GM21515 (cell line): Measurements from ENCODE around the gene SHLD1.
A peak's percentile ranks its signal among the peaks of the same experiment; 100 is the strongest.

Experiments
- ATAC-seq: cut with Tn5 transposase; IDR thresholded peaks from one replicate; pipeline ENCODE4 v1.9.1; 2021; ENCODE audit not compliant: unreplicated experiment

The SHLD1 gene

GRCh38 chr20:5844063-5844681 lies 94.0 kb downstream of the SHLD1 start:
- peak; percentile 65 for ATAC-seq

GRCh38 chr20:5845681-5846615 lies 95.7 kb downstream of the SHLD1 start:
- no peak for ATAC-seq

- no peak for ATAC-seq
Measured at GRCh38 chr20:5848711-5849505, 98.7 kb downstream of the SHLD1 start.

GRCh38 chr20:5855939-5856338 lies 105.7 kb downstream of the SHLD1 start:
- ATAC-seq, result no peak

GRCh38 chr20:5859608-5860007 lies 109.4 kb downstream of the SHLD1 start:
- ATAC-seq, result no peak

GRCh38 chr20:5862703-5863039 lies 112.5 kb downstream of the SHLD1 start:
- ATAC-seq, result no peak

GRCh38 chr20:5863040-5863833 lies 113.0 kb downstream of the SHLD1 start:
- ATAC-seq, result no peak

GRCh38 chr20:5864428-5864827 lies 114.2 kb downstream of the SHLD1 start:
- no peak for ATAC-seq

GRCh38 chr20:5864873-5865587 lies 114.8 kb downstream of the SHLD1 start:
- no peak for ATAC-seq

GRCh38 chr20:5865604-5866003 lies 115.4 kb downstream of the SHLD1 start:
- no peak for ATAC-seq

GRCh38 chr20:5870568-5870981 lies 120.4 kb downstream of the SHLD1 start:
- no peak for ATAC-seq

GRCh38 chr20:5871459-5872410 lies 121.5 kb downstream of the SHLD1 start:
- no peak for ATAC-seq

GRCh38 chr20:5877128-5877527 lies 126.9 kb downstream of the SHLD1 start:
- ATAC-seq, result no peak

- ATAC-seq, result no peak
Measured at GRCh38 chr20:5880326-5880725, 130.1 kb downstream of the SHLD1 start.

GRCh38 chr20:5881703-5882102 lies 131.5 kb downstream of the SHLD1 start:
- no peak for ATAC-seq

- no peak for ATAC-seq
Measured at GRCh38 chr20:5882166-5882565, 132.0 kb downstream of the SHLD1 start.

- no peak for ATAC-seq
Measured at GRCh38 chr20:5884465-5885335, 134.5 kb downstream of the SHLD1 start.

- no peak for ATAC-seq
Measured at GRCh38 chr20:5885866-5886265, 135.7 kb downstream of the SHLD1 start.
